Endothelial cell of umbilical vein (primary cell): ENCODE measurements around the gene SETBP1. TPM values are rescaled to one million over a fixed set of nuclear protein-coding genes. Genes with fewer than 3 reads are reported as not detected.

Experiments
- BruUV-seq: library from RNA; stranded (reverse); fragments of 400-500 nt; replicated peaks from 2 replicates; lab custom pipeline; 2021; lab: Mats Ljungman, UMichigan
- CTCF ChIA-PET: fragments of 300-600, 350-600 bp; sonication (Branson Sonifier 250); formaldehyde crosslinking; loops from one replicate; lab custom pipeline; 2021; ENCODE audit warnings: antibody characterized with exemption, inconsistent platforms; lab: Charles Lee
- POLR2A ChIA-PET: fragments of 300-600, 350-600 bp; sonication (Branson Sonifier 250); formaldehyde crosslinking; loops from one replicate; lab custom pipeline; 2021; ENCODE audit warnings: antibody characterized with exemption, inconsistent platforms; lab: Charles Lee
- DNase-seq: peaks from one replicate; pipeline ENCODE4 v3.0.0-alpha.2; 2011; ENCODE audit warnings: low read depth, low spot score
- FAIRE-seq: peaks from 2 replicates; lab custom pipeline; 2011; peaks lifted over from hg19 to GRCh38; lab: Jason Lieb, UNC
- H2AFZ ChIP-seq: 2 replicates; pipeline ENCODE4 v1.6.0; 2012; ENCODE audit warnings: low read depth, low read length, control low read depth, inconsistent platforms
- H3K27ac ChIP-seq: 2 replicates; pipeline ENCODE4 v1.5.1; 2011; ENCODE audit warnings: low read depth, mild to moderate bottlenecking, control low read depth, low read length, moderate library complexity; ENCODE audit not compliant: insufficient read depth
- H3K27me3 ChIP-seq, 2 experiments: 2 replicates each; pipeline versions ENCODE4 v1.6.0 to v1.6.1; 2011; ENCODE audit warnings: low read length in 2 of 2, mixed read lengths in 1 of 2; ENCODE audit not compliant: control insufficient read depth in 2 of 2, insufficient read depth in 2 of 2
- H3K36me3 ChIP-seq, 2 experiments: 2 replicates in 1 of 2; 3 replicates in 1 of 2; pipeline ENCODE4 v1.5.1; 2011; ENCODE audit warnings: low read length in 2 of 2, mild to moderate bottlenecking in 1 of 2, moderate library complexity in 1 of 2; ENCODE audit not compliant: control insufficient read depth in 2 of 2, insufficient read depth in 2 of 2; ENCODE audit errors: extremely low read depth in 1 of 2
- H3K4me1 ChIP-seq: 3 replicates; pipeline ENCODE4 v1.5.1; 2011; ENCODE audit warnings: mild to moderate bottlenecking, low read length; ENCODE audit not compliant: control insufficient read depth, insufficient read depth; ENCODE audit errors: extremely low read depth
- H3K4me2 ChIP-seq: 2 replicates; pipeline ENCODE4 v1.6.1; 2011; ENCODE audit warnings: low read length, control low read depth, mixed read lengths; ENCODE audit not compliant: insufficient read depth
- H3K4me3 ChIP-seq, 3 experiments: fragments of 200-600 bp in 1 of 3; sonication (generic), shearing (Covaris generic) in 1 of 3; replicated peaks in 1 of 3; 2 replicates each; pipeline ENCODE4 v1.5.1; 2011 to 2016; ENCODE audit warnings: control low read depth in 3 of 3, low read length in 3 of 3, mild to moderate bottlenecking in 2 of 3, inconsistent platforms in 1 of 3, low read depth in 1 of 3, moderate library complexity in 1 of 3; ENCODE audit not compliant: insufficient read depth in 1 of 3
- H3K79me2 ChIP-seq: 2 replicates; pipeline ENCODE4 v1.6.0; 2012; ENCODE audit warnings: low read length, inconsistent platforms; ENCODE audit not compliant: control insufficient read depth, insufficient read depth
- H3K9ac ChIP-seq: replicated peaks from 2 replicates; pipeline ENCODE3; 2011; ENCODE audit warnings: low read length, control low read depth; ENCODE audit not compliant: insufficient read depth; ENCODE audit errors: extremely low read depth
- H3K9me1 ChIP-seq: replicated peaks from 3 replicates; pipeline ENCODE4 v1.6.0; 2011; ENCODE audit warnings: mild to moderate bottlenecking, low read length; ENCODE audit not compliant: control insufficient read depth, insufficient read depth; ENCODE audit errors: extremely low read depth
- H3K9me3 ChIP-seq: replicated peaks from 2 replicates; pipeline ENCODE4 v1.5.1; 2012; ENCODE audit warnings: low read length, inconsistent platforms; ENCODE audit not compliant: control insufficient read depth, insufficient read depth
- H4K20me1 ChIP-seq: replicated peaks from 2 replicates; pipeline ENCODE3; 2011; ENCODE audit warnings: mild to moderate bottlenecking, low read length; ENCODE audit not compliant: control insufficient read depth, insufficient read depth; ENCODE audit errors: extremely low read depth
- CTCF ChIP-seq, 2 donors: IDR thresholded peaks; 1 replicate in 1 of 2; 2 replicates in 1 of 2; pipeline ENCODE4 v1.5.1; 2011; ENCODE audit warnings: low read length in 2 of 2, mild to moderate bottlenecking in 2 of 2, moderate library complexity in 2 of 2, control low read depth in 1 of 2, inconsistent platforms in 1 of 2, low read depth in 1 of 2; ENCODE audit not compliant: insufficient read depth in 1 of 2; ENCODE audit errors: extremely low read depth in 1 of 2
- EZH2 ChIP-seq: IDR thresholded peaks from 2 replicates; pipeline ENCODE4 v1.6.1; 2012; ENCODE audit warnings: borderline replicate concordance, low read depth, mild to moderate bottlenecking, moderate library complexity, low read length, inconsistent platforms; ENCODE audit not compliant: severe bottlenecking
- FOS ChIP-seq: IDR thresholded peaks from 2 replicates; pipeline ENCODE4 v1.6.1; 2011; ENCODE audit warnings: mild to moderate bottlenecking, low read length, moderate library complexity, borderline replicate concordance; ENCODE audit not compliant: insufficient read depth
- GATA2 ChIP-seq: IDR thresholded peaks from 2 replicates; pipeline ENCODE4 v1.7.0; 2011; ENCODE audit warnings: low read depth, mild to moderate bottlenecking, moderate library complexity, mixed read lengths, low read length; ENCODE audit not compliant: insufficient read length, insufficient read depth
- JUN ChIP-seq: IDR thresholded peaks from 2 replicates; pipeline ENCODE4 v1.6.1; 2011; ENCODE audit warnings: borderline replicate concordance, low read depth; ENCODE audit not compliant: insufficient read length, insufficient read depth
- MAX ChIP-seq: IDR thresholded peaks from 2 replicates; pipeline ENCODE4 v1.6.1; 2011; ENCODE audit not compliant: insufficient read depth, insufficient read length
- MYC ChIP-seq: IDR thresholded peaks from one replicate; pipeline ENCODE4 v1.6.1; 2011; ENCODE audit warnings: mild to moderate bottlenecking, low read depth, low read length
- POLR2A ChIP-seq: IDR thresholded peaks from 2 replicates; pipeline ENCODE4 v1.6.1; 2012; ENCODE audit warnings: low read depth, mild to moderate bottlenecking, control low read depth, low read length
- POLR2AphosphoS5 ChIP-seq: IDR thresholded peaks from 2 replicates; pipeline ENCODE4 v1.6.1; 2012; ENCODE audit warnings: low read depth, mild to moderate bottlenecking, control low read depth, low read length, moderate library complexity; ENCODE audit not compliant: insufficient read depth
- dilution Hi-C: fragments of 300-500 bp; cut with MboI; formaldehyde crosslinking; loops from one replicate; pipeline ENCODE4 v1.15.0; 2019; ENCODE audit warnings: low sequenced_read_pairs; ENCODE audit not compliant: extremely low pct_ligation_motif_present
- intact Hi-C: fragments of 100-400 bp; cut with micrococcal nuclease; formaldehyde crosslinking; loops from one replicate; pipeline ENCODE4 v1.10.0; 2022
- polyA plus RNA-seq, 4 experiments: library from polyadenylated mRNA; depleted of rRNA in 3 of 4; stranded (reverse) in 3 of 4; unstranded in 1 of 4; fragments of >200 nt; gene quantifications; 2 replicates each; pipeline versions ENCODE4 v1.2.1 to v1.2.3, GENCODE V29; 2011 to 2012; ENCODE audit warnings: missing spikeins in 1 of 4
- total RNA-seq: library from RNA; stranded (reverse); gene quantifications from 2 replicates; pipeline ENCODE4 v1.2.3, GENCODE V29; 2021

SETBP1 gene
- total and polyA plus RNA-seq, 2 donors (not counting 3 experiments of a cell fraction or from before 2014, with no cell fraction given) = 0.76 to 3.1 TPM

GRCh38 chr18:44852818-44853217 lies 172.1 kb downstream of the SETBP1 start:
- intact Hi-C loops (no loop called here), dilution Hi-C loops (no loop called here)
- no peak overlapping the region for H3K27ac ChIP-seq
- H3K9me3 ChIP-seq = no peaks in the 10 kb centered on the region
- no peaks in the 10 kb centered on the region for H3K9me1 ChIP-seq
- no TSS peak for BruUV-seq
- H3K27me3 ChIP-seq = no peaks in the 10 kb centered on the region
- no peaks in the 10 kb centered on the region for H4K20me1 ChIP-seq
- TF ChIP-seq FOS (no peak), MYC (no peak), JUN (no peak), POLR2A (no peak), CTCF (IDR thresholded peaks at IDR 0.05; ENCODE audit: extremely low read depth in 1 of 2, insufficient read depth in 1 of 2, low read depth in 1 of 2, low read length in 2 of 2) (no peak), GATA2 (no peak), EZH2 (no peak), MAX (no peak), POLR2AphosphoS5 (no peak)
- CTCF ChIA-PET = no interaction called here
- no peaks in the 10 kb centered on the region for H3K4me1 ChIP-seq
- no peaks in the 10 kb centered on the region for H3K79me2 ChIP-seq
- H2AFZ ChIP-seq = no peak overlapping the region
- H3K36me3 ChIP-seq = no peaks in the 10 kb centered on the region
- POLR2A ChIA-PET = no interaction called here
- no peak overlapping the region for H3K9ac ChIP-seq
- H3K4me3 ChIP-seq = no peak overlapping the region
- FAIRE-seq (no peak), DNase-seq (no peak)
- no peak overlapping the region for H3K4me2 ChIP-seq
